Activated T-helper 1 cell treated with anti-CD3 and anti-CD28 coated beads, Interleukin-12 subunit alpha, Interleukin-12 subunit beta, Interleukin-2, Interleukin-4 antibody, amounts not matched to agents 30 ng/mL and 10 ng/mL and 1 ng/mL, durations not matched to agents 14 hours and 24 hours and 36 hours (primary cell): ENCODE measurements around the gene MMADHC. TPM values are rescaled to one million over a fixed set of nuclear protein-coding genes. Genes with fewer than 3 reads are reported as not detected.

ENCODE experiments used
- DNase-seq: peaks from one replicate; pipeline ENCODE4 v3.0.0; 2021; ENCODE audit warnings: low spot score
- H3K27ac Mint-ChIP-seq: one replicate; pipeline ENCODE4 v1.8.0; 2021; ENCODE audit warnings: mild to moderate bottlenecking, mixed read lengths
- H3K27me3 Mint-ChIP-seq: one replicate; pipeline ENCODE4 v1.8.0; 2022; ENCODE audit warnings: mild to moderate bottlenecking, moderate library complexity, mixed read lengths; ENCODE audit not compliant: insufficient read depth
- H3K36me3 Mint-ChIP-seq: one replicate; pipeline ENCODE4 v1.8.0; 2021; ENCODE audit warnings: low read depth, mixed read lengths
- H3K4me1 Mint-ChIP-seq: one replicate; pipeline ENCODE4 v1.8.0; 2021; ENCODE audit warnings: low read depth, mixed read lengths
- H3K4me3 Mint-ChIP-seq: one replicate; pipeline ENCODE4 v1.8.0; 2021; ENCODE audit warnings: mild to moderate bottlenecking, moderate library complexity, mixed read lengths
- H3K9me3 Mint-ChIP-seq: one replicate; pipeline ENCODE4 v1.8.0; 2021; ENCODE audit warnings: mixed read lengths
- intact Hi-C: fragments of 100-400 bp; cut with micrococcal nuclease; formaldehyde crosslinking; loops from one replicate; pipeline ENCODE4 v1.15.1; 2024
- total RNA-seq: library from RNA; stranded (reverse); gene quantifications from 2 replicates; pipeline ENCODE4 v1.2.3, GENCODE V29; 2022

Gene MMADHC
- total RNA-seq, 1 donor from 2014 or later: 129 TPM

DNA sequence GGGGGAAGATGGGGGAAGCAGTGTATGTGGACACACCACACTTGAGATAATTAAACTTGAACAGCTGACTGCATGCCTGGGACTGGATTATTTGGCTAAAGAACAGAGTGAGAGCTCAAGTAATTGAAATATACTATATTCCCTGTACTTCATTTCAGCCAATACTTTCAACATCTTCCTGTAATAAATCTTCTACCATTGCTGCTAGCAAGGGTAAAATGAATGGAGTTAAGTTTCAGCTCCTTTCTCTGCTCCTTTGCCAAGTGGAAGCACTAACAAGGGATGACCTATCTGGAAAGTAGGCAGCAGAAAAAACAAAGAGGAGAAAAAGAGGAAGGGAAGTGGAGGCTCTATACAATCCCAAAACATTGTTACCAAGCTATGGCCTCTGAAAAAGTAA lies 50.9 kb downstream of the MMADHC start:
- H3K27ac Mint-ChIP-seq: no peak overlapping the region
- H3K36me3 Mint-ChIP-seq: no peaks in the 10 kb centered on the region
- H3K4me3 Mint-ChIP-seq: no peak overlapping the region

DNA sequence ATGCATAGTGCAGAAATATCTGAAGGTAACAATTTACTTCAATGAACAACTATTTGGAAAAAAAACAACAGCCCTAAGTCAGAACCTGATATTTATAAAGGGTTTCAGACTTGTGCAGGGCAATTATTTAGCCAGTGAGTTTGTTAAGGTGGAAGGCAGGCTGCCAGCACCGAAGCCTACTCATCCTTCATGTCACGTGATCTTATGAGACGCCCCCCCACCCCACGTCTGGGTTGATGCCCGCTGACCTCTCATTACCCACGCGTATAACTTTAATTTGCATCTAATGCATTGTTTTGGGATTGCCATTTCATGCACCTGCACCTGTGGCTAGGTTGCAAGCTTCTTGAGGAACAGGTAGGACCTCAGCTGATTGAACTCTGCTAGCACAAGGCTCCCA lies 52.9 kb downstream of the MMADHC start:
- DNase-seq: no peak
- intact Hi-C loops: no loop called here
- H3K4me3 Mint-ChIP-seq: no peak overlapping the region
- no peaks in the 10 kb centered on the region for H3K36me3 Mint-ChIP-seq
- H3K4me1 Mint-ChIP-seq: peaks cover 13% of the 10 kb centered on the region
- H3K9me3 Mint-ChIP-seq: no peaks in the 10 kb centered on the region
- H3K27ac Mint-ChIP-seq: no peak overlapping the region
- peaks cover 7% of the 10 kb centered on the region for H3K27me3 Mint-ChIP-seq

More for the DNA sequence above, 50.9 kb downstream of the MMADHC start:
- peaks cover 13% of the 10 kb centered on the region for H3K4me1 Mint-ChIP-seq
- intact Hi-C loops: loop anchor here (1.0 kb wide), 1 partner anchor 467 kb away; no protein-coding TSS in a partner anchor
- no peaks in the 10 kb centered on the region for H3K9me3 Mint-ChIP-seq
- DNase-seq: no peak
- H3K27me3 Mint-ChIP-seq: peaks cover 6% of the 10 kb centered on the region

DNA sequence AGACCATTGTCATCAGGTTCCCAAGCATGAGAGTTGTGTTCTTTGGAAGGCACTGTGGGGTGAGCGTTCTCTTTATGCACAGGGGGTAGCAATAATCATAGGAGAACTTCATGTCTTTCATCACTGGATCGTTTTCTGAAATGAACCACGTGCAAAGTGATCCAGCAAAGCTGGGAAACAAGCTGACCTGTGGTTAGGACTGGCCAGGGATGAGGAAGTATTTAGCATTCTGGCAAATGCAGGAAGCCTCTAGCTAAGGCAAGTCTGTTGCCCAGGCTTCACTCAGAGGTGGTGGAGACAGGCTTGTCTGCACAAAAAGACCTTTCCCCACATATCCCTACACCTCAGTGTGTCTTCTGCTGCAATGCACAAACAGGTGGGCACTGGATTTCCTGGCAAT lies 58.6 kb downstream of the MMADHC start:
- Mint-ChIP-seq H3K4me3 (no peak overlapping the region), H3K27ac (no peak overlapping the region), H3K36me3 (no peaks in the 10 kb centered on the region), H3K9me3 (no peaks in the 10 kb centered on the region), H3K4me1 (no peaks in the 10 kb centered on the region), H3K27me3 (peaks cover 7% of the 10 kb centered on the region)
- intact Hi-C loops: no loop called here
- no peak for DNase-seq

DNA sequence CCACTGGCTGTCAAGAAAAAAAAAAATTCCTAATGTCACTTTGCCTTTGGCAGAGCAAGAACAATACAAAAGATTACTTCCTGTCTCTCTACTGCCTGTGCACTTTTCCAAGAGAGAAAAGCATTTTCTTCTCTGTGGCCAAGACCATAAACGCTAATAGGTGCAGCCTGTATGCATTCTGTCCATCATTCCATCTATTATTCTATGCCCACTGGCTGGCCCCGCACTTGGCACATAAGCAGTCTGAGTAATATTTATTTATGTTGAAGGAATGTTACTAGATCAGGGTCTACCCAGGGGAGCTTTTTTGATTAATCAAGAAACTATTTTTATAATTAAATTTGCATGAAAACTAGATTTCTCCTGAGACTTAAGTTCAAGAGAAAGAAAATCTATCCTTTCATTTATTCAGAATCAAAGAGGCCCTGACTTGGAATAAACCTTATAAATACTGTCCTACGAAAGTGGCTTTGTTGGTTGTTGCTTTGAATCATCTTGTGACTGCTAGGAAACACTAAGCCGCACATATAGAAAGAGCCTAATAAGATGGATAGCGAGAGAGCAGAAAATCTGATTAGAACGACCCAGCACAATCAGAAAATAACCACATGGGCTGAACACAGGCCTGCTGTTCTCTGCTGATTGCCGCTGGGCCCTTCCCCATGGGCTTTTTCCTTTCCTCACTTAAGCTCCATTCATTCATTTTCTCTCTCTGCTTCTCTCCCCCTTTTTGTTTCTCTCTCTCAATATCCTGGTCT lies 59.4 kb downstream of the MMADHC start:
- no peak for DNase-seq
- Mint-ChIP-seq H3K4me1 (no peaks in the 10 kb centered on the region), H3K27ac (no peak overlapping the region), H3K36me3 (no peaks in the 10 kb centered on the region), H3K4me3 (no peak overlapping the region), H3K27me3 (peaks cover 3% of the 10 kb centered on the region), H3K9me3 (no peaks in the 10 kb centered on the region)
- intact Hi-C loops: no loop called here

DNA sequence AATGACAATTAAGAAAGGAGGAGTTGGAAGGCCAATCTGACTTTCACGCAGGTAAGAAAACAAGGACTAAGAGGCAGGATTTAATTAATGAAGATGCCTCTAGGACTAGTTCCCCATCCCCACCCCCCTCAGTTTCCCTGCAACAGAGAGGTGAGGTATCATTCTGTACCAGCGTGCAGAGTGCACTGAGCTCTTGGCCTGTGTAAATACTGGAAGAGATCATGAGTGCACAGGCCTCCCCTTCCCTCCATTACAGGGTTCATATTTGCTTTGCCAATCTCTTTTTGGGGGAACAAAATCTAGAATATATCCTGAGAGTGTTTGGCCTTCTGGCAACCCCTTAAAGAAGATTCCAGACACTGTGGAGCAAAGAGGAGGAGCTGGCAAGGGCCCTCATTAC lies 60.9 kb downstream of the MMADHC start:
- no peaks in the 10 kb centered on the region for H3K9me3 Mint-ChIP-seq
- H3K27ac Mint-ChIP-seq: no peak overlapping the region
- H3K36me3 Mint-ChIP-seq: no peaks in the 10 kb centered on the region

DNA sequence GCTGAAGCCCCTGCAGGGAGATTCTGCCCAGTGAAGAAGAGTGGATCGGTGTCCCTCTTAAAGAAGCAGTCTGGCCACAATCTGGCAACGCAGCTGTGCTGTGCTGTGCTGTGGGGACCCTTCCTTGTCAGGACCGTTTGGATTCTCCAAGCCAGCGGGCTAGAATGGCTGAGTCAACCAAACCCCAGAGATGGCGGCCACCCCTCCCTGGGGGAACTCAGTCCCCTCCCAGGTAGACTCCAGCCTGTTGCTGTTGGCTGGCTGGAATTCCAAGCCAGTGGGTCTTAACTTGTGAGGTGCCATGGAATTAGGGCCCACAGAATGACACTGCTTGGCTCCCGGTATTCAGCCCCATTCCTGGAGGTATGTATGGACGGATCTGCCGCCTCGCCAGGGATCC lies 62.3 kb downstream of the MMADHC start:
- Mint-ChIP-seq H3K27me3 (peaks cover 2% of the 10 kb centered on the region), H3K36me3 (no peaks in the 10 kb centered on the region), H3K4me1 (no peaks in the 10 kb centered on the region), H3K4me3 (no peak overlapping the region), H3K9me3 (no peaks in the 10 kb centered on the region), H3K27ac (no peak overlapping the region)
- no peak for DNase-seq
- intact Hi-C loops: no loop called here

More for the DNA sequence above, 60.9 kb downstream of the MMADHC start:
- no peaks in the 10 kb centered on the region for H3K4me1 Mint-ChIP-seq
- H3K27me3 Mint-ChIP-seq: peaks cover 2% of the 10 kb centered on the region
- no peak overlapping the region for H3K4me3 Mint-ChIP-seq
- no peak for DNase-seq
- intact Hi-C loops: no loop called here
